ENCODE measurements around the gene TRPM8. TPM values are rescaled to one million over a fixed set of nuclear protein-coding genes. Genes with fewer than 3 reads are reported as not detected.

TRPM8 gene
- total RNA-seq, 2 experiments from 2014 or later, result not detected

DNA sequence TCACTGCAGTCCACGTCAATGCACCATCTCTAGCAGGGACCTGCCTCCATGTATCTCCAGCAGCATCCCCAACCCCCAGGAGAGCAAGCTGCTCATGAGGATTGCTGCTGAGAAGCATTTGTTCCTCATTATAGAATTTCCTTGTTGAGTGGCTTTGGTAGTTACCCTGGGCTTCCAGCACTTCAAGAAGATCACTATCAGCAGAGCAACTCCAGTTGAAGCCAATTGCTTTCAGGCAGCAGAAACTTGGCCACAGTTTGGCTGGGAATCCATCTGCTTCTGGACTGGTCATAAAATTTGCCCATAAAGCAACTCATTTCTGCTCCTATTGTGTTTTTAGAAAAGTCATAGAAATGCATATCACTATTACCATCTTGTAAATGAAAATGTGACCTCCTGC, 17.4 kb downstream of the TRPM8 start:
- intact Hi-C loops (cut with DNase I, micrococcal nuclease), result no loop called here
- peaks cover 1% of the 10 kb centered on the region for H3K9me3 Mint-ChIP-seq

DNA sequence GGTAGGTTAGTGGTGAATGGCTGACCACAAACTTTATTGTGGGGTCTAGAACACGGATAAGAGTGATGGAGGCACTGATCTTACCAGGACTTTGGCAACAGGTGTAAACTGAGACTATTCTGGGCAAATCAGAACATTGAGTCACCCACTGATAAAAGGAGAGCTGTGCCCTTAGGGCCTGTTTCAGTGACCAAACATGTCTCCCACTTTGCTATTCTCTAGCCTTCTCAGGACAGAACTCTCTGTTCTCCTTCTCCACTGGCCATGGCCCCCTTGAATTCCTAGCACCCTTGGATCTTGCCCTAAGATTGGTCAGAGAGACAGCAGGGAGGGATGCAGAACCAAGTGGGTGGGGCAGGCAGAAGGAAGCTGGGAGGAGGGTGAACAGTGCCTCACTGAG, 18.3 kb downstream of the TRPM8 start:
- Histone ChIP-seq H3K4me1 (ENCODE audit: insufficient read depth, low read length) (peaks cover 5% of the 10 kb centered on the region), H3K27ac (ENCODE audit: low read depth in 1 of 2, low read length in 2 of 2) (no peak overlapping the region), H3K4me3 (ENCODE audit: low read length) (no peak overlapping the region), H3K27me3 (ENCODE audit: control insufficient read depth in 1 of 2, insufficient read depth in 2 of 2, low read length in 2 of 2) (peaks cover 24 to 35% of the 10 kb centered on the region in 2 experiments), H3K9me3 (ENCODE audit: control insufficient read depth in 1 of 2, insufficient read depth in 1 of 2, low read length in 2 of 2) (peaks cover 0 to 5% of the 10 kb centered on the region in 2 experiments), H3K36me3 (ENCODE audit: insufficient read depth, low read length) (no peaks in the 10 kb centered on the region)
- ATAC-seq (ENCODE audit: poor library complexity) (no peak), DNase-seq (no peak)
- H3K27ac Mint-ChIP-seq, result no peak overlapping the region
- ChIA-PET POLR2A (no interaction called here), CTCF (no interaction called here)
- H3K4me3 Mint-ChIP-seq, result no peak overlapping the region
- TF ChIP-seq, protein P1, sequence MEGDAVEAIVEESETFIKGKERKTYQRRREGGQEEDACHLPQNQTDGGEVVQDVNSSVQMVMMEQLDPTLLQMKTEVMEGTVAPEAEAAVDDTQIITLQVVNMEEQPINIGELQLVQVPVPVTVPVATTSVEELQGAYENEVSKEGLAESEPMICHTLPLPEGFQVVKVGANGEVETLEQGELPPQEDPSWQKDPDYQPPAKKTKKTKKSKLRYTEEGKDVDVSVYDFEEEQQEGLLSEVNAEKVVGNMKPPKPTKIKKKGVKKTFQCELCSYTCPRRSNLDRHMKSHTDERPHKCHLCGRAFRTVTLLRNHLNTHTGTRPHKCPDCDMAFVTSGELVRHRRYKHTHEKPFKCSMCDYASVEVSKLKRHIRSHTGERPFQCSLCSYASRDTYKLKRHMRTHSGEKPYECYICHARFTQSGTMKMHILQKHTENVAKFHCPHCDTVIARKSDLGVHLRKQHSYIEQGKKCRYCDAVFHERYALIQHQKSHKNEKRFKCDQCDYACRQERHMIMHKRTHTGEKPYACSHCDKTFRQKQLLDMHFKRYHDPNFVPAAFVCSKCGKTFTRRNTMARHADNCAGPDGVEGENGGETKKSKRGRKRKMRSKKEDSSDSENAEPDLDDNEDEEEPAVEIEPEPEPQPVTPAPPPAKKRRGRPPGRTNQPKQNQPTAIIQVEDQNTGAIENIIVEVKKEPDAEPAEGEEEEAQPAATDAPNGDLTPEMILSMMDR (IDR thresholded peaks at IDR 0.05), result no peak
- H3K27me3 Mint-ChIP-seq, result peaks cover 98% of the 10 kb centered on the region
- H3K4me1 Mint-ChIP-seq (ENCODE audit: low read depth), result peaks cover 6% of the 10 kb centered on the region
- intact Hi-C loops (cut with DNase I, micrococcal nuclease), result no loop called here
- peaks cover 1% of the 10 kb centered on the region for H3K9me3 Mint-ChIP-seq
- H3K36me3 Mint-ChIP-seq (ENCODE audit: low read depth), result no peaks in the 10 kb centered on the region

More for the DNA sequence above, 17.4 kb downstream of the TRPM8 start:
- Histone ChIP-seq H3K4me1 (ENCODE audit: insufficient read depth, low read length) (peaks cover 5% of the 10 kb centered on the region), H3K27me3 (ENCODE audit: control insufficient read depth in 1 of 2, insufficient read depth in 2 of 2, low read length in 2 of 2) (peaks cover 21 to 31% of the 10 kb centered on the region in 2 experiments), H3K4me3 (ENCODE audit: low read length) (no peak overlapping the region), H3K36me3 (ENCODE audit: insufficient read depth, low read length) (no peaks in the 10 kb centered on the region), H3K27ac (ENCODE audit: low read depth in 1 of 2, low read length in 2 of 2) (no peak overlapping the region), H3K9me3 (ENCODE audit: control insufficient read depth in 1 of 2, insufficient read depth in 1 of 2, low read length in 2 of 2) (peaks cover 0 to 5% of the 10 kb centered on the region in 2 experiments)
- TF ChIP-seq, protein P1 (IDR thresholded peaks at IDR 0.05), result no peak
- Mint-ChIP-seq H3K4me1 (ENCODE audit: low read depth) (peaks cover 6% of the 10 kb centered on the region), H3K27ac (no peak overlapping the region), H3K27me3 (peaks cover 94% of the 10 kb centered on the region), H3K36me3 (ENCODE audit: low read depth) (no peaks in the 10 kb centered on the region), H3K4me3 (no peak overlapping the region)
- ChIA-PET POLR2A (no interaction called here), CTCF (no interaction called here)
- DNase-seq, result no peak
- no peak for ATAC-seq (ENCODE audit: poor library complexity)

DNA sequence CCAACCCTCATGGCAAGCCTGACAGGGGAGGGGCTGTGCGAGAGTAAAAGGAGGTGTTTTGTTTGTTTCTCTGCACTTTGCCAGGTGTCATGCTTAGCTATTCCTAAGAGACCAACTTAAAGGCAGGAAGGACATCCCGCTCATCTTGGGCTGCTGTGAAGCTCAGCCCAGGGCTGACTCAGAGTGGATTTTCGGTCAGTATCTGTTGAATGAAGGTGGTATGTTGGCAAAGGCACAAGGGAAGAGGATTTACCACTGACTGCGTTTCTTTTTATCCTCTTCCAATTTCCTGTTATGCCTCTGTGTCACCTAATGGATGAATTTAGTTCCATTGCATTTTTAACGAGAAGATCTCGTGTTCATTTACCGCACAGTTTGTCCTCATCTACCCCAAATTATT, 18.9 kb downstream of the TRPM8 start:
- H3K4me1 Mint-ChIP-seq (ENCODE audit: low read depth), result peaks cover 6% of the 10 kb centered on the region
- intact Hi-C loops (cut with DNase I, micrococcal nuclease), result no loop called here
- TF ChIP-seq, protein P1 (IDR thresholded peaks at IDR 0.05), result no peak
- ATAC-seq (ENCODE audit: poor library complexity) (no peak), DNase-seq (no peak)
- H3K27me3 ChIP-seq (ENCODE audit: control insufficient read depth in 1 of 2, insufficient read depth in 2 of 2, low read length in 2 of 2), result peaks cover 29 to 35% of the 10 kb centered on the region in 2 experiments
- H3K4me3 ChIP-seq (ENCODE audit: low read length), result no peak overlapping the region
- peaks cover 98% of the 10 kb centered on the region for H3K27me3 Mint-ChIP-seq
- H3K9me3 Mint-ChIP-seq, result peaks cover 1% of the 10 kb centered on the region
- POLR2A ChIA-PET, result no interaction called here
- CTCF ChIA-PET, result interaction anchor here (0.7 kb wide), 1 partner anchor 123 kb away, joined by 3 read pairs; no protein-coding TSS in a partner anchor
- no peak overlapping the region for H3K4me3 Mint-ChIP-seq
- peaks cover 5% of the 10 kb centered on the region for H3K4me1 ChIP-seq (ENCODE audit: insufficient read depth, low read length)
- peaks cover 0 to 5% of the 10 kb centered on the region in 2 experiments for H3K9me3 ChIP-seq (ENCODE audit: control insufficient read depth in 1 of 2, insufficient read depth in 1 of 2, low read length in 2 of 2)
- H3K36me3 ChIP-seq (ENCODE audit: insufficient read depth, low read length), result no peaks in the 10 kb centered on the region
- no peaks in the 10 kb centered on the region for H3K36me3 Mint-ChIP-seq (ENCODE audit: low read depth)
- H3K27ac ChIP-seq (ENCODE audit: low read depth in 1 of 2, low read length in 2 of 2), result no peak overlapping the region
- no peak overlapping the region for H3K27ac Mint-ChIP-seq
